Fibroblast of peridontal ligament (primary cell): Measurements from ENCODE around the gene RNF166.
A peak's percentile ranks its signal among the peaks of the same experiment; 100 is the strongest.

Experiments
- DNase-seq: peaks from one replicate; pipeline ENCODE4 v3.0.0-alpha.2; 2010; ENCODE audit errors: extremely low read depth

The RNF166 gene

DNA sequence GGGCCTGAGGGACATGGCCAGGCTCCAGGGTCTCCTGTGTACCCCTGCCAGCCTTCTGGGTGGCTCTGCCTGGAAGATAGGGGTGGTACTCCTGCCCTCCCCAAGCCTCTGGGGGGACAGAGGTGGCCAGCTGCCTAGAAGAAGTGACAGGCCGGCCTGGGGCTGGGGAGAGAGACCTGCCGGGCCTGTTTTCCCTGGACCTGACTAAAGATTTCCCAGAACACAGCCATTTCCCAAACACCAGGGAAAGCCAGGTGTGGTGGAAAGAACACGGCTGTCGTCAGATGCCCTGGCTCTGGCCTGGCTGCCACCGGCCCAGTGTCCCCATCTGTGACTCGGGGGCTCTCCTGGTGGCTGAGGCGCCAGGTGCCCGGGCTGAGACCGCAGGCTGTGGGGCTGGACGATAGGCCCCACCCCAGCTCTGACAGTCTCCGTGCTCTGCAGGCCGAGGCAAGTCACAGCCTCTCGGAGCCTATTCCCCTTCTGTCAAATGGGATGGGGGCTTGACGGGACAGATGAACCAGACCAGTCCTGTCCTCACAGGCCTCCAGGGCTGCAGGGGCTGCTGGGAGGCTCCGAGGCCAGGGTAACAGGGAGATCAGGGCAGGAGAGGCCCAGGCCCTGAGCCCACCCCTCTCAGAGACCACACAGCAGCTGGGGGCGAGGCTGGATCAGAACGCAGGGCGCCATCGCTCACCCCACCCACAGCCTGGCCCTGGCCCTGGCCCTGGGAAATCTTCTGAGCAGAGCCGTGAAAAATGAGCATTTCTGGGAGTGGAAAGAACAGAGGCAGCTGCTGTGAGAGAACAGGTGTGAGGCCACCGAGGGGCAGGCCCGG is 33.1 kb upstream of the RNF166 start:
- DNase-seq: no peak

DNA sequence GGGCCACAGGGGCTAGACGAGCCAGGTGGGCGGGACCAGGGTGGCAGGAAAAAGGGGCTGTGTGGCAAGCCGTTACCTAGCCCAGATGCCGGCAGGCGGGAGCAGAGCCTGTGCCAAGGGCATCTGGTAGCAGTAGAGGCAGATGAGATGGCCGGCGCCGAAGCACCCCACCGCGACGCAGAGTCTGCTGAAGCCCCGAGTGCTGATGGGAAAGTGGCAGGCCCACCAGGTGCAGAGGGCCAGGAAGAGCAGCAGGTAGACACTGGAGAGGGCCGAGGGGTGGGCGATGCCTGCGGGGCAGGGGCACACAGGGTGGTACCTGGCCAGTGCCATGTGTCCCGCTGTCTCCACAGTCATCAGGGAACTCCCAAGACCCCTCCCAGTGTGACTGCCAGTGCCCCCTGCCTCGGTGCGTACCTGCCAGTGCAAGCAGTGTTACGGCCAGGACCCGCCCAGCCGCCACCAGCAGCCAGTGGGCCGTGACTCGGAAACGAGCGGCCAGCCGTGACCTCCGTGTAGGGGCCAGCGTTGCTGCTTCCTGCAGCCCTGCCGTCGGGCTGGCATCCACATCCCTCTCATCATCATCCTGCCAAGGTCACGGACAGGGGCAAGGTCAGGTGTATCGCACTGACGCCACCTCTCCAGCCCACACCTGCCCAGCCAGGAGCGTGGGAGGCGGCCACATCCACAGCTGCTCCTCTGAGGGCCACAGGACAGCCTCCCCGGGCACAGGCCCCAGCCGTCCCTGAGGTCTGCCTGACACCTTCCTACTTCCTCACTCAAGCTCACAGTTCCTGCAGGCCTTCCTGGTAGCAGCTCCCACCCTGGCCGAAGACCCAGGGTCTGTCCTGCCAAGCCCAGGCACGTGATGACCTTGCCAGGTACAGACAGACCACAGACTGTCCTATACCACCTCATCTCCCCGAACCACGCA is 32.2 kb upstream of the RNF166 start:
- no peak for DNase-seq

DNA sequence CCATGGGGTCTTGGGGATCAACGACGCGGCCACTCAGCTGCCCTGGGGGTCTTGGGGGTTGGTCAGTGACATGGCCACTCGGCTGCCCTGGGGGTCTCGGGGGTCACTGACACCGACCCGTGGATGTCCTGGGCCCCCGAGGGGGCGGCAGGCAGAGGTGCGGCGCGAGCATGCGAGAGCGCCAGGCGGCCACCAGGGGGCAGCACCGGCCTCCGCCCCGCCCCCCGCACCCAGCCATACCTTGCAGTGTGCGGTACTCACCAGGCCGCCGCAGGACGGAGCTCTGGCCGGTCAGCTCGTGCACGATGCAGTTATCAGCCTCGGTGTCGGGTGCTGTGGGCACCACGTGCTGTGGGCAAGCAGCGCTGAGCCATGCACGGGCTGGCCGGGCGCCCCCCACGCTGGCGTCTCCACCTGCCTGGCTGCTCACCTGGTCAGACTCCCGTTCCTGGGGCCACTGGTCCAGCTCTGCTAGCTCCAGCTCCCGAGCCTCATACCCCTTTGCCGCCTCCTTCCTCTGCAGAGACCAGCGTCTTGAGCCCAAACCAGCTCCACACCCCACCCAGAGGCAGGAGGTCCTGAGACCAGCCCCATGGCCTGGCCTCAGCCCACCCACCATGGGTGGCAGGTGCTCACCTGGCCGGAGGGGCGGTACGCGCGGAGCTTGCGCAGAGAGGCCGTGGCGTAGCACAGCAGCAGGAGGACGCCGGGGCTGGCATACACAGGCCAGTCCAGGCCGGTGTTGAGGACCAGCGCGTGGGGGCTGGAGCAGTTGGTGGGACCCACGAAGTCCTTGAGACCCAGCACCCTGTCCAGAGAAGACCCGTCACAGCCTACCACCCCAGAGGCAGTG is 31.3 kb upstream of the RNF166 start:
- DNase-seq: peak; percentile 68

GRCh38 chr16:88736496-88736895 is 30.3 kb upstream of the RNF166 start:
- no peak for DNase-seq

DNA sequence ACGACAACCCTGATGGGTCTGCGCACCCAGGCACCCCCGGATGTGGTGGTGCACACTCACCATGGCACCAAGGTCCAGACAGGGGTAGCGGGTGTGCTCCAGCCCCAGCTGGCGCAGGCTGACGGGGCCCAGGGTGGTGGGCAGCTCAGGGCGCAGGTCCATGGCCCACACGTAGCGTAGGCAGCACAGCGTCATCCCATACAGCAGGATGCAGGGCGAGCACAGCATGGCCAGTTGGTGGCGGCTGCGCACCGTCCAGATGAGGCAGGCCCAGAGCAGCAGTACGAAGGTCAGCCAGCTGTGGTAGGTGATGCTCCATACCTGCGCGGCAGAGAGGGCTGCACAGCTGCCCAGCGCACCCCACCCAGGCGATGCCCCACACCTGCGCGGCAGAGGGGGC is 29.9 kb upstream of the RNF166 start:
- DNase-seq: no peak

DNA sequence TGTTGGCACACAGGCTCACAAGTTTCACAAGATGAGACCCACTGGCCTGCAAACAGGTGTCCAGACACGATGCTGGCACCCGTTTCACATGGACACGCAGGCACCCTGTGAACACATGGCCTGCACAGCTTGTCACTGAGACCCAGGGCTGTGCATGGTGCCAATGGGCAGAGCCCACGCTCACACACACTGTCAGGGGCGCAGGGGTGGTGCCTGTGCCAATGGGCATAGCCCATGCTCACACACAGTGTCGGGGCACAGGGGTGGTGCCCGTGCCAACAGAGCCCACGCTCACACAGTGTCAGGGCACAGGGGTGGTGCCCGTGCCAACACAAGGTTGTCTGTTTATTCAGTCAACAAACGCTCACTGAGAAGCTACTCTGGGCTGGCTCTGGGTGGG is 29.4 kb upstream of the RNF166 start:
- DNase-seq: no peak

GRCh38 chr16:88735121-88735520 is 28.9 kb upstream of the RNF166 start:
- DNase-seq: no peak

GRCh38 chr16:88734361-88734728 is 28.1 kb upstream of the RNF166 start:
- DNase-seq: no peak

GRCh38 chr16:88733630-88734360 is 27.6 kb upstream of the RNF166 start:
- DNase-seq: no peak

- DNase-seq: no peak
Measured at GRCh38 chr16:88732961-88733294, 26.7 kb upstream of the RNF166 start.

GRCh38 chr16:88732172-88732960 is 26.2 kb upstream of the RNF166 start:
- no peak for DNase-seq

DNA sequence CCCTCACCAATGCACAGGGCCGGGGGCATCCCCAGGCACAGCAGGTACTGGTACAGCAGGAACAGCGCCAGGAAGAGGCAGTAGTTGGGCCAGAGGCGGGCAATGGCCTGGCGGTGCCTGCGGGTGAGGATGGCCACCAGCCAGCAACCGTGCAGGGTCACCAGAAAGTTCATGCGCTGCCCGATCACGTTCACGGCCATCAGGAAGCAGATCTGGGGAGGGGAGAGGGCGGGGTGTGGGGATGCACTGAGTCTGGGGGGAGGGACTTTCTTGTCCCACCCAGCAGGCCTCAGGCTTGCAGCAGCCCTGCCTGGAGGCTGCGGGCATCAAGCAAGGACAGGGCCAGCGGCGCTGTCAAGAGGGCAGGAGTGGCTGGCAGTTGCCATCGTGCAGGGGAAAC is 25.5 kb upstream of the RNF166 start:
- no peak for DNase-seq

- no peak for DNase-seq
Measured at GRCh38 chr16:88730632-88731607, 24.7 kb upstream of the RNF166 start.

DNA sequence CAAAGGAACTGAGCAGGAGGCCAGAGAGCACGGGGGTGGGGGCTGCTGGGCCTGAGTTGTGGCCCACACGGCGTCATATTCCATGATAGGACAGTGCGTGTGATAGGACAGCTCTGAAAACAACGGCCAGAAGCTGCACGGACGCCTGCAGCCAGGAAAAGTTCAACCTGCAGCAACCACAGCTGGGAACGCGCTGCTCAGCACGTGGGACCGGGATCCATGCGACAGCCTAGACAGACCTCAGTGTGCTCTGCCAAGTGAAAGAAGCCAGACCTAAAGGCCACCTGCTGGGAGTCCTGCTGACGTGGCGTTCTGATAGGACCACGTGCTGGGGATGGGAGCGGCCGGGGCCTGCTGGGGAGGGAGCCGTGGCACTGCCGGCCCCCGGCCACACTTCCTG is 21.7 kb upstream of the RNF166 start:
- DNase-seq: no peak

GRCh38 chr16:88726981-88727380 is 20.8 kb upstream of the RNF166 start:
- DNase-seq: no peak

- no peak for DNase-seq
Measured at GRCh38 chr16:88726408-88726749, 20.2 kb upstream of the RNF166 start.

- DNase-seq: no peak
Measured at GRCh38 chr16:88725609-88726407, 19.6 kb upstream of the RNF166 start.

GRCh38 chr16:88724855-88725555 is 18.8 kb upstream of the RNF166 start:
- no peak for DNase-seq
